HG02852 (cell line): Measurements from ENCODE around the gene MBOAT1.
"Not testable (repeated sequence)": the region's sequence is repeated elsewhere in the genome, so short reads cannot be mapped to it uniquely, and the experiment has no call there.

Experiments
- ATAC-seq: cut with Tn5 transposase; IDR thresholded peaks from one replicate; pipeline ENCODE4 v1.9.1; 2021; ENCODE audit warnings: mild to moderate bottlenecking, moderate library complexity; ENCODE audit not compliant: unreplicated experiment

Gene MBOAT1

GRCh38 chr6:20173833-20174792 is 38.2 kb downstream of the MBOAT1 start:
- ATAC-seq: peak; percentile 73

- ATAC-seq: no peak
These were observed 39.3 kb downstream of the MBOAT1 start for GRCh38 chr6:20172842-20173456.

- no peak for ATAC-seq
These were observed 41.7 kb downstream of the MBOAT1 start for GRCh38 chr6:20170455-20171148.

- ATAC-seq: no peak
These were observed 42.5 kb downstream of the MBOAT1 start for GRCh38 chr6:20169786-20170185.

GRCh38 chr6:20169119-20169557 is 43.1 kb downstream of the MBOAT1 start:
- ATAC-seq: no peak

- ATAC-seq: no peak
These were observed 43.6 kb downstream of the MBOAT1 start for GRCh38 chr6:20168690-20169089.

- ATAC-seq: no peak
These were observed 44.7 kb downstream of the MBOAT1 start for GRCh38 chr6:20167601-20168000.

GRCh38 chr6:20166210-20166609 is 46.1 kb downstream of the MBOAT1 start:
- no peak for ATAC-seq

- ATAC-seq: peak; percentile 57
These were observed 49.8 kb downstream of the MBOAT1 start for GRCh38 chr6:20162515-20162914.

- no peak for ATAC-seq
These were observed 51.6 kb downstream of the MBOAT1 start for GRCh38 chr6:20160541-20161283.

GRCh38 chr6:20159781-20160540 is 52.3 kb downstream of the MBOAT1 start:
- ATAC-seq: no peak

- no peak for ATAC-seq
These were observed 53.2 kb downstream of the MBOAT1 start for GRCh38 chr6:20159098-20159497.

- ATAC-seq: no peak
These were observed 53.6 kb downstream of the MBOAT1 start for GRCh38 chr6:20158676-20159075.

- no peak for ATAC-seq
These were observed 55.4 kb downstream of the MBOAT1 start for GRCh38 chr6:20156824-20157223.

- no peak for ATAC-seq
These were observed 57.5 kb downstream of the MBOAT1 start for GRCh38 chr6:20154753-20155152.

GRCh38 chr6:20153194-20153593 is 59.1 kb downstream of the MBOAT1 start:
- ATAC-seq: no peak

GRCh38 chr6:20148433-20148832 is 63.8 kb downstream of the MBOAT1 start:
- no peak for ATAC-seq

- ATAC-seq: no peak
These were observed 64.8 kb downstream of the MBOAT1 start for GRCh38 chr6:20147469-20147868.

GRCh38 chr6:20146831-20147230 is 65.4 kb downstream of the MBOAT1 start:
- ATAC-seq: not testable (repeated sequence)

- ATAC-seq: no peak
These were observed 66.0 kb downstream of the MBOAT1 start for GRCh38 chr6:20146291-20146690.
